ENCODE data around the gene ITGAV. TPM values are rescaled to one million over a fixed set of nuclear protein-coding genes. Genes with fewer than 3 reads are reported as not detected.

ITGAV gene
- total and polyA plus RNA-seq, 3 donors from 2014 or later, result 23.5 to 93.3 (median 62.2) TPM

DNA sequence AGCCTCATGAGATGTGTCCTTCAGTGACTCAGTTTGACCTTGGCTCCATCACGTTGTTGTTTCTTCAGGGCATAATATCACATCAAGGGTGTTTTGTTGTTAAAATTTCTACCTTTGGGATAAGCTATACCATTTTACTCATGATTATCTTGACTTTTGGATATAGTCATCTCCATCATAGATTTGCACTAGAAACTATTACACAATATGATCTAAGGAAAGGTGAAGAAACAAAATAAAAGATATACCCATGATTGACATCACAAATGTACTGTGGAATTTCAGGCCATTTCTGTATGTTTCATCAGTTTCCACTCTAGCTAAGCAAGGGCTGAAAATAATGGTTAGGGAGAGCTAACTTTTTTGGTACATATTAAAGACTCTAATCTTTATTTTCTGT, 79.3 kb downstream of the ITGAV start:
- Histone ChIP-seq H3K27me3 (no peaks in the 10 kb centered on the region), H3K4me1 (no peaks in the 10 kb centered on the region), H3K36me3 (ENCODE audit: low read depth, missing control alignments) (no peaks in the 10 kb centered on the region), H3K9me3 (no peaks in the 10 kb centered on the region), H3K27ac (no peak overlapping the region), H3K4me3 (no peak overlapping the region)
- TF ChIP-seq, protein P1, sequence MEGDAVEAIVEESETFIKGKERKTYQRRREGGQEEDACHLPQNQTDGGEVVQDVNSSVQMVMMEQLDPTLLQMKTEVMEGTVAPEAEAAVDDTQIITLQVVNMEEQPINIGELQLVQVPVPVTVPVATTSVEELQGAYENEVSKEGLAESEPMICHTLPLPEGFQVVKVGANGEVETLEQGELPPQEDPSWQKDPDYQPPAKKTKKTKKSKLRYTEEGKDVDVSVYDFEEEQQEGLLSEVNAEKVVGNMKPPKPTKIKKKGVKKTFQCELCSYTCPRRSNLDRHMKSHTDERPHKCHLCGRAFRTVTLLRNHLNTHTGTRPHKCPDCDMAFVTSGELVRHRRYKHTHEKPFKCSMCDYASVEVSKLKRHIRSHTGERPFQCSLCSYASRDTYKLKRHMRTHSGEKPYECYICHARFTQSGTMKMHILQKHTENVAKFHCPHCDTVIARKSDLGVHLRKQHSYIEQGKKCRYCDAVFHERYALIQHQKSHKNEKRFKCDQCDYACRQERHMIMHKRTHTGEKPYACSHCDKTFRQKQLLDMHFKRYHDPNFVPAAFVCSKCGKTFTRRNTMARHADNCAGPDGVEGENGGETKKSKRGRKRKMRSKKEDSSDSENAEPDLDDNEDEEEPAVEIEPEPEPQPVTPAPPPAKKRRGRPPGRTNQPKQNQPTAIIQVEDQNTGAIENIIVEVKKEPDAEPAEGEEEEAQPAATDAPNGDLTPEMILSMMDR (IDR thresholded peaks at IDR 0.05), result no peak
- TF ChIP-seq POLR2A (IDR thresholded peaks at IDR 0.05), result no peak
- intact Hi-C loops (cut with DNase I; ENCODE audit: low total_unique reads), result no loop called here
- no peak for DNase-seq
- WGBS, 2 donors, result 69 to 76% methylated on average over 1 of the region's 1 CpG

DNA sequence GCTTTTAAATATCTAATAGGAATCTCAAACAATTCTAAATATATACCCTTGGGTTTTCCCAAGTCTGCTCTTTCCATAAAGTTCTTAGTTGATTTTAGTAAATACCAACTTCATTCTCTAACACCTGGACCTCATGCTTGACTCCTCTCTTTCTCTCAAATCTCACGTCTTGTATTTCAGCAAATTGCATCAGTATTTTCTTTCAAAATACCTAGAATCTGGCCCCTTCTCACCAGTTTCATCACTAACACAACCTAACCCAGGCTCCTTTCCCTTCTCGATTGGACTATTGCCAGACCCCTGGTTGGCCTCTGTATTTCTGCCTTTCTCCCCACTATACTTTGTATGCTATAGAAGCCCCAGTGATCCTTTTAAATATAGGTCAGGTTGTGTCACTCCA, 81.0 kb downstream of the ITGAV start:
- Histone ChIP-seq H3K27ac (no peak overlapping the region), H3K9me3 (no peaks in the 10 kb centered on the region), H3K36me3 (ENCODE audit: low read depth, missing control alignments) (no peaks in the 10 kb centered on the region), H3K4me1 (no peaks in the 10 kb centered on the region), H3K27me3 (no peaks in the 10 kb centered on the region), H3K4me3 (no peak overlapping the region)
- 95 to 97% methylated on average over 2 of the region's 2 CpGs for WGBS, 2 donors
- DNase-seq, result no peak
- intact Hi-C loops (cut with DNase I; ENCODE audit: low total_unique reads), result no loop called here
- no peak for TF ChIP-seq POLR2A (IDR thresholded peaks at IDR 0.05)
- TF ChIP-seq, protein P1 (IDR thresholded peaks at IDR 0.05), result no peak

DNA sequence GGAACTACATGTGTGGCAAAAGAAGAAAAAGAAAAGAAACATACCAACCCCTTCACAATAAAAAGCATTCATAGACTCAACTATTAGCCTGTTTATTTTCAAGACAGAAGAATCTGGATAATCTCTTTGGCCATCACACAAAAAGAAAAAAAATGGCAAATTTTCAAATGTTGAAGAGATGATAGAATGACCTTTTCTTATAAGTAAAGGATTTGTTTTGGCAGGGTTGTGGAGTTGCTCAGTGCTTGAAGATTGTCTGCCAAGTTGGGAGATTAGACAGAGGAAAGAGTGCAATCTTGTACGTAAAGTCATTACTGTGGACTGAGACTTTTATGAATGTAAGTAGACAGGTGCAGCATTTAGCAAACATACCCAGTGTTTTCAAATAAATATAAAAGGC, 85.5 kb downstream of the ITGAV start:
- Histone ChIP-seq H3K36me3 (ENCODE audit: low read depth, missing control alignments) (no peaks in the 10 kb centered on the region), H3K9me3 (no peaks in the 10 kb centered on the region), H3K27me3 (no peaks in the 10 kb centered on the region), H3K4me3 (no peak overlapping the region), H3K4me1 (no peaks in the 10 kb centered on the region), H3K27ac (no peak overlapping the region)
- intact Hi-C loops (cut with DNase I; ENCODE audit: low total_unique reads), result no loop called here
- no peak for TF ChIP-seq POLR2A (IDR thresholded peaks at IDR 0.05)
- TF ChIP-seq, protein P1 (IDR thresholded peaks at IDR 0.05), result no peak
- no peak for DNase-seq
- 36 to 87% methylated on average over 1 of the region's 1 CpG for WGBS, 2 donors

DNA sequence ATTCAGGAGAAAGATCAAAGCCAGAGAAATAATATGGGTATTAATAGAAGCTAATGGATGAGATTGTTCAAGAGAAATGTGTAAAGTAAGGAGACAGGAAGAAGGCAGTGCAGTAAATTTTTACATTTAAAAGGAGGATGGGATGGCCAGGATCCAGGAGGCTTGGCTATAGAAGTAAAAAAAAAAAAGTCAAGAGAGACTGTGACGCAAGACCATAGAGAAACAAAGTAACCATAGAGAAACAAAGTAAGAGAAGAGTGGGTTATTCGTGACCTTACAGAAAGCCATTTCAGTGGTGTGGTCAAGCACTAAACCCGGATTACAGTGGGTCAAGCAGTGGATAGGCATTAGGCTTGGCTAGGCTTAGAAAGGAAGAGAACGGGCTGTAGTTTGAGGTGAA, 93.5 kb downstream of the ITGAV start:
- no peak for TF ChIP-seq POLR2A (IDR thresholded peaks at IDR 0.05)
- TF ChIP-seq, protein P1 (IDR thresholded peaks at IDR 0.05), result no peak
- 58 to 64% methylated on average over 4 of the region's 4 CpGs for WGBS, 2 donors
- DNase-seq, result no peak

DNA sequence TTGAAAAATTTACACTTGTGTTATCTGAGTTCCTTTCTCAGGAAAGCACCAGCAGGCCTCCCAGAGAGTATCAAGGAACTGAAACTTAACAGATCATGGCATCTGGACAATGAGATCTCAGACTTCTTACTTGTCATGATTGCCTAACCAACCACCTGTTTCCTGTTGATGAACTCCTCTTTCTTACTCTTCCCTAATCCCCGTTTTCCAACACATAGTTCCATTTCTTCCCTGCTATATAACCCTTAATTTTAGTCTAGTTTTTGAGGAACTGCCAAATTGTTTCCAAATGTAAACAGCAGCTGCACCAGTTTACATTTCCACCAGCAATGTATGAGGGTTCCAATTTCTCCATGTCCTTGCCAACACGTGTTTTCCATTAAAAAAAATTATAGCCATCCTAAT, 98.0 kb downstream of the ITGAV start:
- H3K9me3 ChIP-seq, result no peaks in the 10 kb centered on the region
- no peaks in the 10 kb centered on the region for H3K27me3 ChIP-seq
- TF ChIP-seq POLR2A (IDR thresholded peaks at IDR 0.05), result no peak
- TF ChIP-seq, protein P1 (IDR thresholded peaks at IDR 0.05), result no peak
- intact Hi-C loops (cut with DNase I; ENCODE audit: low total_unique reads), result no loop called here
- DNase-seq, result no peak
- 73 to 81% methylated on average over 2 of the region's 2 CpGs for WGBS, 2 donors
- no peak overlapping the region for H3K27ac ChIP-seq
- H3K4me1 ChIP-seq, result no peaks in the 10 kb centered on the region
- H3K36me3 ChIP-seq (ENCODE audit: low read depth, missing control alignments), result no peaks in the 10 kb centered on the region
- no peak overlapping the region for H3K4me3 ChIP-seq

More for the DNA sequence above, 93.5 kb downstream of the ITGAV start:
- H3K36me3 ChIP-seq (ENCODE audit: low read depth, missing control alignments), result no peaks in the 10 kb centered on the region
- H3K4me1 ChIP-seq, result no peaks in the 10 kb centered on the region
- intact Hi-C loops (cut with DNase I; ENCODE audit: low total_unique reads), result no loop called here
- H3K27me3 ChIP-seq, result no peaks in the 10 kb centered on the region
- no peak overlapping the region for H3K27ac ChIP-seq
- H3K9me3 ChIP-seq, result no peaks in the 10 kb centered on the region
- no peak overlapping the region for H3K4me3 ChIP-seq
